CD4-positive, alpha-beta T cell treated with Interleukin-21 for 1 hour (primary cell): ENCODE data around the gene BPGM.

ENCODE experiments used
- DNase-seq: peaks from one replicate; pipeline ENCODE4 v3.0.0-alpha.2; 2020

Gene BPGM

GRCh38 chr7:134646425-134647305, at the start of gene BPGM:
BPGM (plus strand) TSS chr7:134646853; CDS start chr7:134661508, 14,655 bp downstream.
- DNase-seq = peak; percentile 100

- no peak for DNase-seq
Observed at GRCh38 chr7:134599371-134599770, 47.3 kb upstream of the BPGM start.

- DNase-seq = no peak
Observed at GRCh38 chr7:134601459-134601858, 45.2 kb upstream of the BPGM start.

- no peak for DNase-seq
Observed at GRCh38 chr7:134602881-134603451, 43.7 kb upstream of the BPGM start.

- DNase-seq = peak; percentile 62
Observed at GRCh38 chr7:134605978-134606923, 40.4 kb upstream of the BPGM start.

GRCh38 chr7:134611611-134612151, 35.0 kb upstream of the BPGM start:
- DNase-seq = no peak

- no peak for DNase-seq
Observed at GRCh38 chr7:134612197-134612596, 34.5 kb upstream of the BPGM start.

- no peak for DNase-seq
Observed at GRCh38 chr7:134613623-134614347, 32.9 kb upstream of the BPGM start.

GRCh38 chr7:134616611-134617010, 30.0 kb upstream of the BPGM start:
- DNase-seq = no peak

GRCh38 chr7:134618756-134619530, 27.7 kb upstream of the BPGM start:
- DNase-seq = no peak

- no peak for DNase-seq
Observed at GRCh38 chr7:134619627-134620331, 26.9 kb upstream of the BPGM start.

- no peak for DNase-seq
Observed at GRCh38 chr7:134622303-134622995, 24.2 kb upstream of the BPGM start.

GRCh38 chr7:134623193-134623592, 23.5 kb upstream of the BPGM start:
- DNase-seq = no peak

GRCh38 chr7:134625550-134625949, 21.1 kb upstream of the BPGM start:
- DNase-seq = no peak

GRCh38 chr7:134627109-134627774, 19.4 kb upstream of the BPGM start:
- no peak for DNase-seq

GRCh38 chr7:134627775-134628153, 18.9 kb upstream of the BPGM start:
- no peak for DNase-seq

GRCh38 chr7:134629445-134629844, 17.2 kb upstream of the BPGM start:
- DNase-seq = no peak

GRCh38 chr7:134630237-134630636, 16.4 kb upstream of the BPGM start:
- no peak for DNase-seq

GRCh38 chr7:134630893-134631292, 15.8 kb upstream of the BPGM start:
- no peak for DNase-seq

- no peak for DNase-seq
Observed at GRCh38 chr7:134632052-134632451, 14.6 kb upstream of the BPGM start.
